GM21576 (cell line): ENCODE results near the gene LMBR1L.

ENCODE experiments used
- ATAC-seq: cut with Tn5 transposase; IDR thresholded peaks from one replicate; pipeline ENCODE4 v1.9.1; 2021; ENCODE audit warnings: mild to moderate bottlenecking, moderate library complexity; ENCODE audit not compliant: unreplicated experiment

Gene LMBR1L

DNA sequence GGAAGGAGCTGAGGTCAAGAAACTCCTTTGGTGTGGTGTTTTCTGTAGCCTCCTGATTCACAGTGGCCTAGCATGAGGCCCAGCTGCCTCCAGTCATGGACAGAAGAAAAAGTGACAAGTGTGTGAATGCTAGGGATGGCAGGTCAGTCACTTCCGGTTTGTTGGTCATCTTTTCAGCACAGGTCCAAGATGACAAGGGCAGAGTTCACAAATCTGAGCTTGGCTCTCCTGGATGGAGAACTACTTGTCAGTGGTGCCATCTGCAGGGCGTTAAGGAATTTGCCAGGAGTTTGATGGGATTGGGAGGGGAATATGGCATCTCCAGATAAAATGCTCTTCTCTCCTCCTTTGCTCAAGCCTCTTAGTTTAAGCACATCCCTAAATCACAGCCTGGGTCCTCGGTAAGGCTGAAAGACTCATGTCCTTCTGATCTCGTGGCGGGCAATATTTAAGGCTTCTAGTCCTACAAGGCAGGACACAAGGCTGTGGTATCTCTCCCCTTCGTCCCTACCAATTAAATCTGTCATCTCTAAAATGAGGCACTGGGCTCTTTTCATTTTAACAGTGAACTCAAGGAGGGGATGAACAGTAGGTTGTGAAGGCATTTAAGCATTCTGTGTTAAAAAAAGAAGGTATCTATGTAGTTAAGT, 10.5 kb upstream of the LMBR1L start:
- no peak for ATAC-seq

- ATAC-seq = peak; percentile 0
These were observed 559 bp upstream of the LMBR1L start for GRCh38 chr12:49111206-49111605.

DNA sequence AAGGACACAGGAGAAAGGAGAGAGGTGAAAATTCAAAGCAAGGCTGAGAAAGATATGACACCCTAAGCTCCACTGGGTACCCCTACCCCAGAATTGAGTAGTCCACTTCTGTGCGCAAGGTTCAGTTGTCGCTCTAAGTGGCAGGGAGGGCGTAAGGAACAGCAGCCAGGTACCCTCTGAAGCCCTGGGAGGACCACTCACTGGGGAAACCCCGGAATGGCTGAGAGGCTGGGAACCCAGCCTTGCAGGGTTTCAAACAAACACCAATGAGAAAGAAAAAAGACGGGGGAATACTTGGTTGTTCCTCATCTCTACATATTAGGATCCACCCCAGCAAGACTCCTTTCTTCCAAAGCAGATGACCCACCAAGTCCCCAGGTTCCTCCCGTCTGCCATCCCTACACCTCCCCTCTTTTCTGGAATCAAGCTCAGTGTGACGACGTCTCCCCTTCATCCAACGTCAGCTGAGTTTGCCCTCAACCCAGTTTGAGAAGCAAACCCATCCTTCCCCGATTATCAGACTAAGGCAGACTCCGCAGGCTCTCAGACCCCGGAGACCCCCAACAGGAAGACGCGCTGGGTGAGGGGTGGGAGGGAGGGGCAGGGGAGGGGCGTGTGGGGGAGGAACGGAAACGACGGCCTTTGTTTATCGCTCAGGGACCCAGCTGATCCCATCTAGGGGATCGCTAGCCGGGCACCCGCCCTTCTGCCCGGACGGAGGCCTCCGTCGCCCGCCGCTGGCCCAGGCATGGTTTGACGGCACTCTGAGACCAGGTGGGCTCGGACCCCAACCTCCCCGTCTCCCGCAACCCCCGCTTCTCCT, 795 bp downstream of the LMBR1L start:
- no peak for ATAC-seq

DNA sequence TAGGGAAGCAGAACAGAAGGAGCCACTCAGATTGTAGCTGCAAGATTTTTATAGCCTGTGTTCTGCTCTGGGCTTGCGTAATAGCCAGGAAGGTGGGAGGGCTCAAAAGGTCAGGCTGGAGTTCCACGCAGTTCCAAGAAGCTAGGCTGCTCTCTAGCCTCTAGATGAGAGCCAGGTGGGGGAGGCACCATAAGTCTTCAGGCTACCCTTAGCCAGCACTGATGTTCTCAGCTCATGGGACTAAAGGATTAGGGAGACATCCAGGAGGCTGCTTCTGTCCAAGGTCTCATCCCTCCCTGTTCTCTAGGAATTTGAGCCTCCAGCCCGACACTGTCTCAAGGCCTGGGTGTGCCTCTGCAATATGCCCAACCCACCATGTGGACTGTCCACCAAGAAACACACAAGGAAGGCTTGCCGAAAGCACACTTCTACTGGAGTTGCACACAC, 1.7 kb downstream of the LMBR1L start:
- no peak for ATAC-seq

DNA sequence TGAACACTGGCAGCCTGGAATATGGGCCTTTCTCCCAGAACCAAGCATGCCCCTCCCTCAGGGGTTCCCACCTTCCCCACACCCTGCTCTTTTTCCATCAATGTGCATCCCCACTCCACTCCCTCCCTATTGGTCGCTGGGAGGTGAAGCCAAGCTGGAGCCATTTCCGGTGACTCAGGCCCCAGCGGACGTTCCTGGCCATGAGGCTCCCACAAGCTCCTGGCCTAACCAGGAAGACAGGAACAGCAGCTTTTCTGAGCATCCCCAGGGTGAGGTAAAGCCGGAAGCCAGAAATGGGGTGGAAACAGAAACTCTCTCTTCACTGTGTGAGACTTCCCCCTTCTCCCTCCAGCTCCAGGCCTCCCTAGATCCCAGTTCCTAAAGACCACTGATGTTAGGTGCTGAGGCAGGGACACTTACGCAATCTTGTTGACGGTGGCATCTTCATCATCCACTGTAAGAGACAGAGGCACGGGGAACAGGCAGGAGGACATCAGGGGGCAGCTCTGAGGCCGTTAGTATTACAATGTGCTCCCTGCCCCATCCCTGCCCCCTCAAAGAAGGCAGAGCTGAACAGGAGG, 5.1 kb downstream of the LMBR1L start:
- no peak for ATAC-seq

DNA sequence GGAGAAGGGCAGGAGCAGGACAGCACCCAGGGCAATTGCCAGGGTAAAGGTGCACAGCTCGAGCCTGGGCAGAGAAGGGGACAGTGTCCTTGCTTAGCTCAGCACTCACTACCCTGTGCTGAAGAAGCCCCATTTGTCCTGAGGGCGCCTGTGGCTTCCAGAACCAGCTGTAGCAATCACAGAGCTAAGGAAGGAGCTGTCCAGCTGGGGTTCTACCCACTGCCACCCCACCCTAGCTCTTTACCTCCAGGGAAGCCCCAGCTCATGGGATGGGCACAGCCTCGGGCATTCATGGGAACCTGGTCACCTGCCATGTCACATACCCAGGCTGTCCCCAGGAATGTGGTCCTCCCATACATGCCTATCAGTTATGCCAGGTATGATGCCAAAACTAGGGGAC, 5.8 kb downstream of the LMBR1L start:
- ATAC-seq = no peak

- ATAC-seq = no peak
These were observed 10.3 kb downstream of the LMBR1L start for GRCh38 chr12:49100380-49100779.

DNA sequence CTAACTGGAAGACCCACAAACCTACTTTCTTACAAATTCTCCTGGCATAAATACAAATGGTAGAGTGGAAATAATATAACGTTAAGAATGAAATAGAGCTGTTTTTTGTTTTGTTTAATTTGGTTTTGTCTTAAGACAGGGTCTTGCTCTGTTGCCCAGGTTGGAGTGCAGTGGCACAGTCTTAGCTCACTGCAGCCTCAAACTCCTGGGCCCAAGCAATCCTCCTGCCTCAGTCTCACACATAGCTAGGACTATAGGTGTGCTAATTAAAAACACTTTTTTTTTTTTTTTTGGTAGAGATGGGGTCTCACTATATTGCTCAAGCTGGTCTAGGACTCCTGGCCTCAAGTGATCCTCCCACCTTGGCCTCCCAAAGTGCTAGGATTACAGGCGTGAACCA, 11.9 kb downstream of the LMBR1L start:
- no peak for ATAC-seq

DNA sequence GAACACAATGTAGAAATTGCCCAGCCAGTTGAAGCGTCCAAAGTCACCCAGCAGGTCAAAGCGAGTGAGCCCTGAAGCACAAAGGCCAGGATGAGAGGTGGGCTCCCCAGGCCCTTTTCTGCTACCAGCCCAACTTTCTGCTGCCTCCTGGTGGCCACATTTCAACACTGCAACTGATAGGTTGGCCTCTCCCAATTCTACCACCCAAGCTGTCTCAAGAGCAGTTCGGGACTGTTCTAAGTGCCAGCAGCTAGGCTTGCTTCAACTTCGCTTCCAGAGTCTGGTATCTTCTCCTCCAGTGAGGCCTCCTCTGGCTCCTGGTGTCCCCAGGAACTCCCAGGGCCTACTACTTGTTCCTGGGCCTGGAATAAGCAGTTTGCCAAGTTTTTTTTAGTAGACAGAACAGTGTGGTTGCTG, 12.6 kb downstream of the LMBR1L start:
- ATAC-seq = no peak

- ATAC-seq = no peak
These were observed 13.3 kb downstream of the LMBR1L start for GRCh38 chr12:49097381-49097780.

GRCh38 chr12:49094975-49095365, 15.7 kb downstream of the LMBR1L start:
- ATAC-seq = no peak

- ATAC-seq = no peak
These were observed 16.3 kb downstream of the LMBR1L start, which contains the start of gene DHH for GRCh38 chr12:49094160-49094974. TSS of gene DHH (minus strand) at chr12:49094801. CDS start at chr12:49094512, 289 bp downstream.

DNA sequence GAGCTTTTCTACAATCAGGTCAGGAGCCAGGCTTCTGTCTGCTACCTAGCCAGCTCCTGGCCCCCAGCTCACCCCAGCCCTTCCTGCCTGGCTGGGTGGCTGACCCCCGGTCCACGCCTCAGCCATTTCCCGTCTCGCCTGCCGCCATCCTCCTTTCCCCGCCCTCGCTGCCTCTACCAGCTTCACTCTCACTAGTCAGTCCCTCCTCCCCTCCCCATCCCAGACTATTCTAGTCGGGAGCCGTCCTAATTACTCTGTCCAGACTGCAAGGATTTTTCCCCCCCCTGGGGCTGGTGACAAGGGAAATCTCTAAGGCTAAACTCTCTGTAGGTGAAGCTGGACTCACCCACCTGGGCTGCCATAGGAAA, 16.9 kb downstream of the LMBR1L start:
- ATAC-seq = no peak

DNA sequence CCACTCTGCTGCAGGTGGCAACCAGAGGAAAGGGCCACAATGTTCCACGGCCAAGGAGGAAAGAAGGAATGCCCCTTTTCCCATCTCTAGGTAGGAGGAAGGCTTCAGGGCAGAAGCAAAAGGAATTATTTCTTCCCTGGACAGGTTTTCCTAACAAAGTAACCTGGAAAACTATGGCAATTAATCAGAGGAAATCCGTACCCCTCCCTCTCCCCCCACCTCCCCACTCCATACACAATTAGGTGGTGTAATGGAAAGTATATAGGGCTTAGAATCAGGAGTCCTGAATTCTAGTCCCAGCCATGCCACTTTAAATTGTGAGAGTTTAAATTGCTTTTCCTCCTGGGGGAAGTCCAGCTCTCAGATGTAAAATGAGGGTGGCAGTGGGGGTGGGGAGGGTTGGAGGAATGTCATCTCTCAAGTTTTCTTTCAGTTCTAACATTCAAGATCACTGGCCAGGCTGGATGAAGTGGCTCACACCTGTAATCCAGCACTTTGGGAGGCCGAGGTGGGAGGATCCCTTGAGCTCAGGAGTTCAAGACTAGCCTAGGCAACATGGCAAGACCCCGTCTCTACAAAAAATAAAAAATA, 17.7 kb downstream of the LMBR1L start:
- ATAC-seq = no peak

GRCh38 chr12:49092086-49092815, 18.4 kb downstream of the LMBR1L start:
- ATAC-seq = no peak

DNA sequence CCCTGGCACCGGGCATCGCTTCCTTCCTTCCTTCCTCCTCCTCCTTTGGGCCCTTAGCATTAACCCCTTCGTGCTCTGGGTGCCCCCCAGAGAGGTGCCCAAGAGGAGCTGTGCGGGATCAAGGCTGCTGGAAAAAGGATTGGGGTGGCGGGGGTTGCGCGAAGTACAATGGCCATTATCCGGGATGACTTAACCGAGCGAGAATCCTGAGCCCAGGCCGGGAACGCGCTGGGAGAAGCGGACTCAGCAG, 18.9 kb downstream of the LMBR1L start:
- no peak for ATAC-seq

DNA sequence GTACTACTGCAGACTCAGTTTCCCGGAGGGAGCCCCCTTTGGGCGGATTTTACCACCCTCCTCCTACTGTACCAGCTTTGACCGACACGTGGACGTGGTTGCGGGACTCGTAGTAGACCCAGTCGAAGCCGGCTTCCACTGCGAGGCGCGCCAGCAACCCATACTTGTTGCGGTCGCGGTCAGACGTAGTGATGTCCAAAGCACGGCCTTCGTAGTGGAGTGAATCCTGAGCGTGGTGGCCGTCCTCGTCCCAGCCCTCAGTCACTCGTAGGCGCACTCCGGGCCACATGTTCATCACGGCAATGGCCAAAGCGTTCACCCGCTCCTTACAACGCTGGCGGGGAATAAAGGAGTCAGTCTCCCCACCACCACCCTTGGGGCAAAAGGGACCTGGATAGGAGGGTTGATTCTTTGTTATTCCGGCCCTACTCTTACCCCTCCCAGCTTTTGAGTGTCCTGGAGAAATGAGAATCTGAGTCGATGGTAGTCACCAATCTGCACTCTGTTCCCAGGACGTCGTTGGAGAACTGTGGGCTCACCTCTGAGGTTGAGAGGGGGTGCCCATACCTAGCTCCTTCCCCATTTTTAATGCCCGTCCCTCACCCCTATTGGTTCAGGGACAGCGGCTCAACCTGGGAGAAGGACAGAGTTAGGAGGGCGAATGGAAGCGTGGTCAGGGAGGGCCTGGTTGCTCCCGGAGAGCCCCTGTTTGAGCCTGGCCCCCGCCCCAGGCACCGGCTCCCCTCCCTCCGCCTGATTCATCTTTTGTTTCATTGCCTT, 19.4 kb downstream of the LMBR1L start:
- no peak for ATAC-seq

DNA sequence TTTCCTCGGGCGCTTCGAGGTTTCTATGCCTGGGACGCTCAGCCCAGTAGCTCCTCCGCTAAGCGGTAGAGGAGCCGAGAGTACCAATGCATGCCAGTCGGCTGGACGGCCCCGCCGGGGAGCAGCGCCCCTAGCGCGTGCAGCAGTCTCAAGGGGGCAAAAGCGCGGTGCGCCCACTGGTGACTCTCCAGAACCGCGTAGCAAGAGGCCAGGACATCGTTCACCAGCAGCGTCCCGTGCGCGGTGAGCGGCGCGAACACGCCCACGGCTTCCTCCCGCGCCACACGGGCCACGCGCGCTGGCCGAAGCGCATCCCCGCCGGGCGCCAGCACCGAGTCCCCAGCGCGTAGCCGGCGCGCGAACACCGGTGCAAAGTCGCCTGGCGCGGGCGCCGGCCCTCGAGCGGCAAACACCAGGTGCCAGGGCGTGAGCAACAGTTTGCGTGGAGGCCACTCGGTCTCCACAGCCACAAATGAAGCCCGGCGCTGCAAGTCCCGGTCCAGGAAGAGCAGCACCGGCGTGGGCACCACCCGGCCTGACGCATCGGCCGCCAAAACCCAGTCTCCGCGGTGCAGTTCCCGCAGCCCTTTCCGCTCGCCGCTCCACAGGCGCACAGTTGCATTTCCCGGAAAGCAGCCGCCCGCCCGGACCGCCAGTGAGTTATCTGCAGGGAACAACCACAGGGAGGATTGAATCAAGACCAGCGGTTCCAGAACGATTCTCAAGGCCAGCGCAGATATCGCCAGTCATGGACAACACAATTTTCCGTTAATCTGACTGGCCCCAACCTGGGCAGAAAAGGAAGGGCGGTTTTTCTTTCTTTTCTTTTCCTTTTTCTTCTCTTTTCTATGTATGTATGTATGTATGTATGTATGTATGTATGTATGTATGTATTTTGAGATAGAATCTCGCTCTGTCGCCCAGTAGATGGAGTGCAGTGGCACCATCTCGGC, 20.6 kb downstream of the LMBR1L start:
- no peak for ATAC-seq

GRCh38 chr12:49088932-49089330, 21.7 kb downstream of the LMBR1L start:
- ATAC-seq = no peak
